Measurements from ENCODE around the gene GAL3ST3.
A peak's percentile ranks its signal among the peaks of the same experiment; 100 is the strongest.
"Not testable (repeated sequence)": the region's sequence is repeated elsewhere in the genome, so short reads cannot be mapped to it uniquely, and the experiment has no call there.

The GAL3ST3 gene, protein sequence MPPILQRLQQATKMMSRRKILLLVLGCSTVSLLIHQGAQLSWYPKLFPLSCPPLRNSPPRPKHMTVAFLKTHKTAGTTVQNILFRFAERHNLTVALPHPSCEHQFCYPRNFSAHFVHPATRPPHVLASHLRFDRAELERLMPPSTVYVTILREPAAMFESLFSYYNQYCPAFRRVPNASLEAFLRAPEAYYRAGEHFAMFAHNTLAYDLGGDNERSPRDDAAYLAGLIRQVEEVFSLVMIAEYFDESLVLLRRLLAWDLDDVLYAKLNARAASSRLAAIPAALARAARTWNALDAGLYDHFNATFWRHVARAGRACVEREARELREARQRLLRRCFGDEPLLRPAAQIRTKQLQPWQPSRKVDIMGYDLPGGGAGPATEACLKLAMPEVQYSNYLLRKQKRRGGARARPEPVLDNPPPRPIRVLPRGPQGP

DNA sequence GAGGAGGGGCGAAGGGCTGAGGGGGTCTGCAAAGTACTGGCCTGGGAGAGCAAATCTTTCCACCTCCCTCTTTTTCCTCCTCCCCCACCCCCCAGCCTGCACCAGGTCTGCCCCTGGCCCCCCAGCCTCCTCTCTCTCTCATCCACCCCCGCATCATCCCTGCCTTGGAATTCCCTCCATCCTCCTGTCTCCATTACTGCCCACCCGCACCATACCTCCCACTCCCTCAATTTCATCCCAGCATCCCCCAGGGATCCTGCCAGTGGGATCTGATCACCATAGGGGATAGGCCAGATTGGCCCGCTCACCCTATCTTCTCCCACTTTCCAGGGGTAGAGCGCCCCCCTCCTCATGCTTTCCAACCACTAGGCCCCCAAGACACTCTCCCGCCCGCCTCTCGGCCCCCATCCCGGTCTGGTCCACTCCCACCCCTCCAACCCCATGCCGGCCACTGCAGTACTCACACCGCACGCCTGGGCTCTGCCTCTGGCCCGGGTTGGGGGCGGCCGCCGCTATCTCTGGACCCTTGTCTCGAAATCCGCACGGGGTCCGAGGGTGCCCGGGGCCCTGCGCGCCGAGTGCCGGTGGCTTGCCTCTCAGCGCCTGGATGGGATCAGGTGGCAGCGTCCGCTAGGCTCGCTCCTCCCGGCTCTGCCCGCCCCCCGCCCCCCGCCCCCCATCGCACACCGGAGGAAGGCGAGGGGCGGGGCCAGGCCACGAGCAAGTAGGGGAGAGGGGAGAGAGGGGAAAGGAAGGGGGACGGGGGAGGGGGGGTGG is at the start of gene GAL3ST3:
Gene GAL3ST3 (minus strand): TSS at position 615 of the 777 bp plus-strand sequence. CDS start 3,746 bp downstream, outside the sequence.
- Mint-ChIP-seq H3K4me1 (peaks cover 34% of the 10 kb centered on the region), H3K27me3 (ENCODE audit: low read depth) (no peaks in the 10 kb centered on the region), H3K9me3 (no peaks in the 10 kb centered on the region), H3K27ac (peak within 1 kb of the TSS; percentile 60 to 88 (median 69)), H3K4me3 (peak within 1 kb of the TSS; percentile 82 to 86 (median 85)), H3K36me3 (ENCODE audit: low read depth) (peaks cover 8% of the 10 kb centered on the region)
- TF ChIP-seq, protein P1, sequence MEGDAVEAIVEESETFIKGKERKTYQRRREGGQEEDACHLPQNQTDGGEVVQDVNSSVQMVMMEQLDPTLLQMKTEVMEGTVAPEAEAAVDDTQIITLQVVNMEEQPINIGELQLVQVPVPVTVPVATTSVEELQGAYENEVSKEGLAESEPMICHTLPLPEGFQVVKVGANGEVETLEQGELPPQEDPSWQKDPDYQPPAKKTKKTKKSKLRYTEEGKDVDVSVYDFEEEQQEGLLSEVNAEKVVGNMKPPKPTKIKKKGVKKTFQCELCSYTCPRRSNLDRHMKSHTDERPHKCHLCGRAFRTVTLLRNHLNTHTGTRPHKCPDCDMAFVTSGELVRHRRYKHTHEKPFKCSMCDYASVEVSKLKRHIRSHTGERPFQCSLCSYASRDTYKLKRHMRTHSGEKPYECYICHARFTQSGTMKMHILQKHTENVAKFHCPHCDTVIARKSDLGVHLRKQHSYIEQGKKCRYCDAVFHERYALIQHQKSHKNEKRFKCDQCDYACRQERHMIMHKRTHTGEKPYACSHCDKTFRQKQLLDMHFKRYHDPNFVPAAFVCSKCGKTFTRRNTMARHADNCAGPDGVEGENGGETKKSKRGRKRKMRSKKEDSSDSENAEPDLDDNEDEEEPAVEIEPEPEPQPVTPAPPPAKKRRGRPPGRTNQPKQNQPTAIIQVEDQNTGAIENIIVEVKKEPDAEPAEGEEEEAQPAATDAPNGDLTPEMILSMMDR (IDR thresholded peaks at IDR 0.05; ENCODE audit: unreplicated experiment in 3 of 3): no peak

DNA sequence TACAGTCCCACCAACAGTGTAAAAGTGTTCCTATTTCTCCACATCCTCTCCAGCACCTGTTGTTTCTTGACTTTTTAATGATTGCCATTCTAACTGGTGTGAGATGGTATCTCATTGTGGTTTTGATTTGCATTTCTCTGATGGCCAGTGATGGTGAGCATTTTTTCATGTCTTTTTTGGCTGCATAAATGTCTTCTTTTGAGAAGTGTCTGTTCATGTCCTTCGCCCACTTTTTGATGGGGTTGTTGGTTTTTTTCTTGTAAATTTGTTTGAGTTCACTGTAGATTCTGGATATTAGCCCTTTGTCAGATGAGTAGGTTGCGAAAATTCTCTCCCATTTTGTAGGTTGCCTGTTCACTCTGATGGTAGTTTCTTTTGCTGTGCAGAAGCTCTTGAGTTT is 43.2 kb upstream of the GAL3ST3 start:
- not testable (repeated sequence) for H3K27me3 Mint-ChIP-seq (ENCODE audit: low read depth); H3K27ac Mint-ChIP-seq

DNA sequence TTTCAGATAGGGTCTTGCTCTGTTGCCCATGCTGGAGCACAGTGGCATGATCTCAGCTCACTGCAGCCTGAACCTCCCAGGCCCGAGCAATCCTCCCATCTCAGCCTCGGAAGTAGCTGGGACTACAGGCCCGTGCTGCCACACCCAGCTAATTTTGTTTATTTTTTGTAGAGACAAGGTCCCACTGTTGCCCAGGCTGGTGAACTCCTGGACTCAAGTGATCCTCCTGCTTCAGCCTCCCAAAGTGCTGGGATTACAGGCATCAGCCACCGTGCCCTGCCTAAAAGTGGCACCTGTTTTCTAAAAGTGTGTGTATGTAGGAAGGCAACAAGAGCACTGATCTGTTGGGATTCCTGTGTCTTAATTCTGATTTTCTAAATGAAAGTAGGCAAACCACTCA is 41.3 kb upstream of the GAL3ST3 start:
- Mint-ChIP-seq H3K4me1 (no peaks in the 10 kb centered on the region), H3K9me3 (peaks cover 2% of the 10 kb centered on the region), H3K27me3 (ENCODE audit: low read depth) (no peaks in the 10 kb centered on the region), H3K4me3 (no peak overlapping the region), H3K36me3 (ENCODE audit: low read depth) (peaks cover 17% of the 10 kb centered on the region), H3K27ac (no peak overlapping the region)
- TF ChIP-seq, protein P1 (IDR thresholded peaks at IDR 0.05; ENCODE audit: unreplicated experiment in 3 of 3): no peak

More for the DNA sequence above, 43.2 kb upstream of the GAL3ST3 start:
- not testable (repeated sequence) for H3K4me1 Mint-ChIP-seq, H3K9me3 Mint-ChIP-seq, H3K4me3 Mint-ChIP-seq
- H3K36me3 Mint-ChIP-seq (ENCODE audit: low read depth): peaks cover 17% of the 10 kb centered on the region

DNA sequence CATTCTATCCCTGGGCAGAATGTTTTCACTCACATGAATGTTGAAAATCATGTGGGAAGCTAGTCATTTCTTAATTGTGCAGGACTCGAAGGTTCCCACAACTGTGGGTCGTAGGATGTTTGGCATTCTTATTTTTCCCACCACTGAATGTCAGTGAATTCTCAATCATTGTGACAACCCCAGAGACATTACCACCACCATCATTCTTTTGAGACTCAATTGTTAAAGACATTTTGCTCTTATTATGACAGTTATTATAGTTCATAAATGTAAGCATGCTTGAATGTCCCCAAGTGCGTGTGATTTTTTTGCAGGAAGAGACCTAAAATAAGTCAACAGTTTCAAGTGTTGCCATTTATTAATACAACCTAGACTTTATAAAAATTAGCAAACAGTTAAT is 40.1 kb upstream of the GAL3ST3 start:
- peaks cover 2% of the 10 kb centered on the region for H3K9me3 Mint-ChIP-seq
- peaks cover 17% of the 10 kb centered on the region for H3K36me3 Mint-ChIP-seq (ENCODE audit: low read depth)
- TF ChIP-seq, protein P1 (IDR thresholded peaks at IDR 0.05; ENCODE audit: unreplicated experiment in 3 of 3): no peak
- no peaks in the 10 kb centered on the region for H3K27me3 Mint-ChIP-seq (ENCODE audit: low read depth)
- no peak overlapping the region for H3K27ac Mint-ChIP-seq
- peaks cover 8% of the 10 kb centered on the region for H3K4me1 Mint-ChIP-seq
- no peak overlapping the region for H3K4me3 Mint-ChIP-seq

DNA sequence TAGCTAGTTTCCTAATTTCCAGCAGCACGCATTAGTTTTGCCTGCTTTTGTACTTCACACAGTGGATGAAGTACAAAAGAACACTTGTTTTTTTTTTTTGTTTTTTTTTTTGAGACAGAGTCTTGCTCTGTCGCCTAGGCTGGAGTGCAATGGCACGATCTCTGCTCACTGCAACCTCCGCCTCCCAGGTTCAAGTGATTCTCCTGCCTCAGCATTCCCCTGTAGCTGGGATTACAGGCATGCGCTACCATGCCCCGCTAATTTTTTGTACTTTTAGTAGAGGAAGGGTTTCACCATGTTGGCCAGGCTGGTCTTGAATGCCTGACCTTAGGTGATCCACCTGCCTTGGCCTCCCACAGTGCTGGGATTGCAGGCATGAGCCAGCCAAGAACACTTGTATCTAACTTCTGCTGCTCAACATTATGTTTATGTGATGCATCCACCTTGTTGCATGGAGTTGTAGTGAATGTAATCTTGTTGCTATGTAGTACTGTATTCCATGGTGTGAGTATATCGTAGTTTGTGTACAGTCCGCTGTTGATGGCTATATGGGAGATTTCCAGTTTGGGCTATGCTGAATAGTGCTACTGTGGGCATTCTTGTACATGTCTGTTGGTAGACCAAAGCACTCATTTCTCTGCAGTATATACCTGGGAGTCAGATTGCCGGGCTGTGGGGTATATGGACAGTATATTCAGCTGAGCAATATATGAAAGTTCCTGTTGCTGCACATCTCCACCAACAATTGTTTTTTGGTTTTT is 38.4 kb upstream of the GAL3ST3 start:
- no peak overlapping the region for H3K4me3 Mint-ChIP-seq

More for the DNA sequence above, 38.4 kb upstream of the GAL3ST3 start:
- H3K27ac Mint-ChIP-seq: no peak overlapping the region
- H3K9me3 Mint-ChIP-seq: no peaks in the 10 kb centered on the region
- H3K27me3 Mint-ChIP-seq (ENCODE audit: low read depth): no peaks in the 10 kb centered on the region
- TF ChIP-seq, protein P1 (IDR thresholded peaks at IDR 0.05; ENCODE audit: unreplicated experiment in 3 of 3): no peak
- peaks cover 9% of the 10 kb centered on the region for H3K36me3 Mint-ChIP-seq (ENCODE audit: low read depth)
- peaks cover 21% of the 10 kb centered on the region for H3K4me1 Mint-ChIP-seq
